SK-N-SH treated with all-trans-retinoic acid at 6 μM for 48 hours (cell line): ENCODE measurements around the gene LIPM.
"Not testable (repeated sequence)": the region's sequence is repeated elsewhere in the genome, so short reads cannot be mapped to it uniquely, and the experiment has no call there.

Experiments
- ATAC-seq: fragments of 200-7000 bp; cut with Tn5 transposase; 3 replicates; pipeline ENCODE4 v1.9.1; 2020; ENCODE audit warnings: mild to moderate bottlenecking, moderate library complexity
- ARNTL ChIP-seq: fragments of 450-650 bp; formaldehyde crosslinking; IDR thresholded peaks from 2 replicates; pipeline ENCODE4 v1.5.0; 2020; ENCODE audit warnings: low read depth, mild to moderate bottlenecking, moderate library complexity, borderline replicate concordance
- CSDC2 ChIP-seq: fragments of 250-450 bp; sonication (Bioruptor Pico); IDR thresholded peaks from 2 replicates; pipeline ENCODE4 v1.5.0; 2020; ENCODE audit warnings: mild to moderate bottlenecking, moderate library complexity
- ESRRG ChIP-seq: fragments of 250-450 bp; sonication (Bioruptor Pico); IDR thresholded peaks from 2 replicates; pipeline ENCODE4 v1.6.1; 2021; ENCODE audit warnings: mild to moderate bottlenecking
- GLIS3 ChIP-seq: fragments of 250-450 bp; sonication (Bioruptor Pico); IDR thresholded peaks from 2 replicates; pipeline ENCODE4 v1.5.0; 2020; ENCODE audit warnings: mild to moderate bottlenecking, moderate library complexity
- ISL1 ChIP-seq: fragments of 250-450 bp; sonication (Bioruptor Pico); IDR thresholded peaks from 2 replicates; pipeline ENCODE4 v2.1.2; 2022; ENCODE audit warnings: mild to moderate bottlenecking, moderate library complexity
- OSR1 ChIP-seq: fragments of 250-450 bp; sonication (Bioruptor Pico); IDR thresholded peaks from 2 replicates; pipeline ENCODE4 v1.8.0; 2022; ENCODE audit warnings: moderate library complexity, mild to moderate bottlenecking, inconsistent platforms
- RARB ChIP-seq: fragments of 250-450 bp; sonication (Bioruptor Pico); IDR thresholded peaks from 2 replicates; pipeline ENCODE4 v1.8.0; 2021; ENCODE audit warnings: mild to moderate bottlenecking, moderate library complexity
- SNAI2 ChIP-seq: fragments of 250-450 bp; sonication (Bioruptor Pico); IDR thresholded peaks from 2 replicates; pipeline ENCODE4 v1.5.0; 2020; ENCODE audit warnings: mild to moderate bottlenecking, moderate library complexity
- TCF4 ChIP-seq: fragments of 250-450 bp; sonication (Bioruptor Pico); IDR thresholded peaks from 2 replicates; pipeline ENCODE4 v1.8.0; 2021; ENCODE audit warnings: mild to moderate bottlenecking, moderate library complexity, borderline replicate concordance
- TOX ChIP-seq: fragments of 250-450 bp; sonication (Bioruptor Pico); IDR thresholded peaks from 2 replicates; pipeline ENCODE4 v1.8.0; 2021; ENCODE audit warnings: mild to moderate bottlenecking, moderate library complexity, borderline replicate concordance
- ZC3H10 ChIP-seq: fragments of 250-450 bp; sonication (Bioruptor Pico); IDR thresholded peaks from 2 replicates; pipeline ENCODE4 v1.5.1; 2021; ENCODE audit warnings: mild to moderate bottlenecking, moderate library complexity
- ZFP3 ChIP-seq: fragments of 250-450 bp; sonication (Bioruptor Pico); IDR thresholded peaks from 2 replicates; pipeline ENCODE4 v1.5.0; 2020; ENCODE audit warnings: mild to moderate bottlenecking, moderate library complexity
- ZFP30 ChIP-seq: fragments of 450-650 bp; formaldehyde crosslinking; IDR thresholded peaks from 2 replicates; pipeline ENCODE4 v1.5.0; 2022; ENCODE audit warnings: mild to moderate bottlenecking, moderate library complexity
- ZNF565 ChIP-seq: fragments of 450-650 bp; formaldehyde crosslinking; conservative IDR thresholded peaks from 2 replicates; pipeline ENCODE4 v1.5.0; 2020; ENCODE audit warnings: low read depth, mild to moderate bottlenecking, moderate library complexity
- ZNF70 ChIP-seq: fragments of 450-650 bp; formaldehyde crosslinking; IDR thresholded peaks from 2 replicates; pipeline ENCODE4 v1.5.0; 2020; ENCODE audit warnings: mild to moderate bottlenecking, moderate library complexity
- ZNF8 ChIP-seq: fragments of 450-650 bp; formaldehyde crosslinking; IDR thresholded peaks from 2 replicates; pipeline ENCODE4 v1.5.0; 2020; ENCODE audit warnings: mild to moderate bottlenecking, moderate library complexity
- TF ChIP-seq, protein P1 (sequence below): fragments of 250-450 bp; sonication (Bioruptor Pico); IDR thresholded peaks from 2 replicates; pipeline ENCODE4 v1.5.1; 2020; ENCODE audit warnings: low read depth, mild to moderate bottlenecking, moderate library complexity
- TF ChIP-seq, protein P2 (sequence below): fragments of 250-450 bp; sonication (Bioruptor Pico); IDR thresholded peaks from 2 replicates; pipeline ENCODE4 v1.5.0; 2020; ENCODE audit warnings: mild to moderate bottlenecking, moderate library complexity
- TF ChIP-seq, protein P3 (sequence below): fragments of 250-450 bp; sonication (Bioruptor Pico); IDR thresholded peaks from 2 replicates; pipeline ENCODE4 v1.8.0; 2020; ENCODE audit warnings: mild to moderate bottlenecking, moderate library complexity, borderline replicate concordance
- TF ChIP-seq, protein P4 (sequence below): fragments of 250-450 bp; sonication (Bioruptor Pico); IDR thresholded peaks from 2 replicates; pipeline ENCODE4 v1.8.0; 2021; ENCODE audit warnings: low read depth, mild to moderate bottlenecking, moderate library complexity, borderline replicate concordance
- TF ChIP-seq, protein P5 (sequence below): fragments of 250-450 bp; sonication (Bioruptor Pico); IDR thresholded peaks from 2 replicates; pipeline ENCODE4 v1.5.1; 2021; ENCODE audit warnings: mild to moderate bottlenecking, moderate library complexity

Gene LIPM

DNA sequence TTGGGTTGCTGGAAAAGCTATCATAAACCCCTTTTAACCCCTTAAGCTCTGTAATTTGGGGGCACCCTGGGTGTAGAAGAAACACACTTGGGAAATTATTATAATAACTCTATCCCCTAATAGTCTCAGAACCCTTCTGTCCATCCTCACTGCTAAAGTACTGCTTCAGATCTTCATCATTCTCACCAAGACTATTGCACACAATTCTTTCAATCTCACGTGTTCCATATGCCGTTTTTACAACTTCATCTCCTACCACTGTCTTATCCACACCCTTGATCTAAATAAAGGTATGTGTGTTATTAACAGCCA lies 33.3 kb downstream of the LIPM start:
- TF ChIP-seq, protein P1, sequence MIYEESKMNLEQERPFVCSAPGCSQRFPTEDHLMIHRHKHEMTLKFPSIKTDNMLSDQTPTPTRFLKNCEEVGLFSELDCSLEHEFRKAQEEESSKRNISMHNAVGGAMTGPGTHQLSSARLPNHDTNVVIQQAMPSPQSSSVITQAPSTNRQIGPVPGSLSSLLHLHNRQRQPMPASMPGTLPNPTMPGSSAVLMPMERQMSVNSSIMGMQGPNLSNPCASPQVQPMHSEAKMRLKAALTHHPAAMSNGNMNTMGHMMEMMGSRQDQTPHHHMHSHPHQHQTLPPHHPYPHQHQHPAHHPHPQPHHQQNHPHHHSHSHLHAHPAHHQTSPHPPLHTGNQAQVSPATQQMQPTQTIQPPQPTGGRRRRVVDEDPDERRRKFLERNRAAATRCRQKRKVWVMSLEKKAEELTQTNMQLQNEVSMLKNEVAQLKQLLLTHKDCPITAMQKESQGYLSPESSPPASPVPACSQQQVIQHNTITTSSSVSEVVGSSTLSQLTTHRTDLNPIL (CRISPR knock-in tag): no peak
- TF ChIP-seq, protein P2, sequence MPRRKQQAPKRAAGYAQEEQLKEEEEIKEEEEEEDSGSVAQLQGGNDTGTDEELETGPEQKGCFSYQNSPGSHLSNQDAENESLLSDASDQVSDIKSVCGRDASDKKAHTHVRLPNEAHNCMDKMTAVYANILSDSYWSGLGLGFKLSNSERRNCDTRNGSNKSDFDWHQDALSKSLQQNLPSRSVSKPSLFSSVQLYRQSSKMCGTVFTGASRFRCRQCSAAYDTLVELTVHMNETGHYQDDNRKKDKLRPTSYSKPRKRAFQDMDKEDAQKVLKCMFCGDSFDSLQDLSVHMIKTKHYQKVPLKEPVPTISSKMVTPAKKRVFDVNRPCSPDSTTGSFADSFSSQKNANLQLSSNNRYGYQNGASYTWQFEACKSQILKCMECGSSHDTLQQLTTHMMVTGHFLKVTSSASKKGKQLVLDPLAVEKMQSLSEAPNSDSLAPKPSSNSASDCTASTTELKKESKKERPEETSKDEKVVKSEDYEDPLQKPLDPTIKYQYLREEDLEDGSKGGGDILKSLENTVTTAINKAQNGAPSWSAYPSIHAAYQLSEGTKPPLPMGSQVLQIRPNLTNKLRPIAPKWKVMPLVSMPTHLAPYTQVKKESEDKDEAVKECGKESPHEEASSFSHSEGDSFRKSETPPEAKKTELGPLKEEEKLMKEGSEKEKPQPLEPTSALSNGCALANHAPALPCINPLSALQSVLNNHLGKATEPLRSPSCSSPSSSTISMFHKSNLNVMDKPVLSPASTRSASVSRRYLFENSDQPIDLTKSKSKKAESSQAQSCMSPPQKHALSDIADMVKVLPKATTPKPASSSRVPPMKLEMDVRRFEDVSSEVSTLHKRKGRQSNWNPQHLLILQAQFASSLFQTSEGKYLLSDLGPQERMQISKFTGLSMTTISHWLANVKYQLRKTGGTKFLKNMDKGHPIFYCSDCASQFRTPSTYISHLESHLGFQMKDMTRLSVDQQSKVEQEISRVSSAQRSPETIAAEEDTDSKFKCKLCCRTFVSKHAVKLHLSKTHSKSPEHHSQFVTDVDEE: no peak
- TF ChIP-seq ESRRG (CRISPR knock-in tag) (no peak), GLIS3 (CRISPR knock-in tag) (no peak), OSR1 (CRISPR knock-in tag) (no peak), TCF4 (CRISPR knock-in tag) (no peak), ZNF8 (no peak), CSDC2 (CRISPR knock-in tag) (no peak), ARNTL (CRISPR knock-in tag) (no peak), ZNF70 (CRISPR knock-in tag) (no peak), ZFP3 (no peak), TOX (CRISPR knock-in tag) (no peak), RARB (CRISPR knock-in tag) (no peak), ZNF565 (CRISPR knock-in tag) (no peak), ZC3H10 (CRISPR knock-in tag) (no peak), ZFP30 (CRISPR knock-in tag) (no peak), SNAI2 (CRISPR knock-in tag) (no peak)
- TF ChIP-seq, protein P3, sequence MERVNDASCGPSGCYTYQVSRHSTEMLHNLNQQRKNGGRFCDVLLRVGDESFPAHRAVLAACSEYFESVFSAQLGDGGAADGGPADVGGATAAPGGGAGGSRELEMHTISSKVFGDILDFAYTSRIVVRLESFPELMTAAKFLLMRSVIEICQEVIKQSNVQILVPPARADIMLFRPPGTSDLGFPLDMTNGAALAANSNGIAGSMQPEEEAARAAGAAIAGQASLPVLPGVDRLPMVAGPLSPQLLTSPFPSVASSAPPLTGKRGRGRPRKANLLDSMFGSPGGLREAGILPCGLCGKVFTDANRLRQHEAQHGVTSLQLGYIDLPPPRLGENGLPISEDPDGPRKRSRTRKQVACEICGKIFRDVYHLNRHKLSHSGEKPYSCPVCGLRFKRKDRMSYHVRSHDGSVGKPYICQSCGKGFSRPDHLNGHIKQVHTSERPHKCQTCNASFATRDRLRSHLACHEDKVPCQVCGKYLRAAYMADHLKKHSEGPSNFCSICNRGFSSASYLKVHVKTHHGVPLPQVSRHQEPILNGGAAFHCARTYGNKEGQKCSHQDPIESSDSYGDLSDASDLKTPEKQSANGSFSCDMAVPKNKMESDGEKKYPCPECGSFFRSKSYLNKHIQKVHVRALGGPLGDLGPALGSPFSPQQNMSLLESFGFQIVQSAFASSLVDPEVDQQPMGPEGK (CRISPR knock-in tag): no peak
- TF ChIP-seq, protein P4, sequence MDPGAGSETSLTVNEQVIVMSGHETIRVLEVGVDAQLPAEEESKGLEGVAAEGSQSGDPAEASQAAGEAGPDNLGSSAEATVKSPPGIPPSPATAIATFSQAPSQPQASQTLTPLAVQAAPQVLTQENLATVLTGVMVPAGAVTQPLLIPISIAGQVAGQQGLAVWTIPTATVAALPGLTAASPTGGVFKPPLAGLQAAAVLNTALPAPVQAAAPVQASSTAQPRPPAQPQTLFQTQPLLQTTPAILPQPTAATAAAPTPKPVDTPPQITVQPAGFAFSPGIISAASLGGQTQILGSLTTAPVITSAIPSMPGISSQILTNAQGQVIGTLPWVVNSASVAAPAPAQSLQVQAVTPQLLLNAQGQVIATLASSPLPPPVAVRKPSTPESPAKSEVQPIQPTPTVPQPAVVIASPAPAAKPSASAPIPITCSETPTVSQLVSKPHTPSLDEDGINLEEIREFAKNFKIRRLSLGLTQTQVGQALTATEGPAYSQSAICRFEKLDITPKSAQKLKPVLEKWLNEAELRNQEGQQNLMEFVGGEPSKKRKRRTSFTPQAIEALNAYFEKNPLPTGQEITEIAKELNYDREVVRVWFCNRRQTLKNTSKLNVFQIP (CRISPR knock-in tag): no peak
- TF ChIP-seq, protein P5, sequence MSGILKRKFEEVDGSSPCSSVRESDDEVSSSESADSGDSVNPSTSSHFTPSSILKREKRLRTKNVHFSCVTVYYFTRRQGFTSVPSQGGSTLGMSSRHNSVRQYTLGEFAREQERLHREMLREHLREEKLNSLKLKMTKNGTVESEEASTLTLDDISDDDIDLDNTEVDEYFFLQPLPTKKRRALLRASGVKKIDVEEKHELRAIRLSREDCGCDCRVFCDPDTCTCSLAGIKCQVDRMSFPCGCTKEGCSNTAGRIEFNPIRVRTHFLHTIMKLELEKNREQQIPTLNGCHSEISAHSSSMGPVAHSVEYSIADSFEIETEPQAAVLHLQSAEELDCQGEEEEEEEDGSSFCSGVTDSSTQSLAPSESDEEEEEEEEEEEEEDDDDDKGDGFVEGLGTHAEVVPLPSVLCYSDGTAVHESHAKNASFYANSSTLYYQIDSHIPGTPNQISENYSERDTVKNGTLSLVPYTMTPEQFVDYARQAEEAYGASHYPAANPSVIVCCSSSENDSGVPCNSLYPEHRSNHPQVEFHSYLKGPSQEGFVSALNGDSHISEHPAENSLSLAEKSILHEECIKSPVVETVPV (CRISPR knock-in tag): no peak
- peak; percentile 50 for ATAC-seq

DNA sequence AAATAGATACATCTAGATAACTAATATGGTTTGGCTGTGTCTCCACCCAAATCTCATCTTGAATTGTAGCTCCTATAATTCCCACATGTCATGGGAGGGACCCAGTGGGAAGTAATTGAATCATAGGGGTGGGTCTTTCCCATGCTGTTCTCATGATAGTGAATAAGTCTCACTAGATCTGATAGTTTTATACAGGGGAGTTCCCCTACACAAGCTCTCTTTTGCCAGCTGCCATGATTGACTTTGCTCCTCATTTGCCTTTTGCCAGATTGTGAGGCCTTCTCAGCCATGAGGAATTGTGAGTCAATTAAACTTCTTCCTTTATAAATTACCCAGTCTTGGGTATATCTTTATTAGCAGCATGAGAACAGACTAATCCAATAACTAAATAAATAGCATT lies 35.1 kb downstream of the LIPM start:
- not testable (repeated sequence) for ATAC-seq

DNA sequence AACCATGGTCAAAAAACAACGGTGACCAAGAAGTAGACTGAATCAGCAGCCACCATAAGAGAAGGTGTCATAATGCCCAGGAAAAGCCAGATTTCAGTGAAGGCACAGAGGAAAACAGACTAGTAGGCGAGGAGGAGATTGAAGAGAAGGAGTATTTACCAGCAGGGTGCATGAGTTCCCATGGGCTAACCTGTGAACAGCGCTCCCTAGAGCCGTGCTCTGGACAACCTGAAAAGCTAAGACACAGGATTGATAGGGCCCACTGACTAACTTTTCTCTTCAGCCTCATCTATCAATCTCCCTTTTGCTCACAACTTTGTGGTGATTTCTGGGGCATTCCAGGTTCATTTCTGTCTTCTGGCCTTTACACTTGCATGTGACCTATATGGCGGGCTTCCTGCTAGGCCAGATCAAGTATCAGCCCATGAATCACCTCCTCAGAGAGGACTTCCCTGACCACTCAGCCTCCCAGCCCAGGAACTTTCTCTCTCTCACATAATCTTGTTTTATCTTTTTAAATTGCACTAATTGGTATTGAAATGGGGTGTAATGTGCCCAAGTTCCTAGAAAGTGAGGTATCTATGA lies 36.3 kb downstream of the LIPM start:
- no peak for ATAC-seq
- TF ChIP-seq, protein P2: no peak
- TF ChIP-seq TCF4 (CRISPR knock-in tag) (no peak), RARB (CRISPR knock-in tag) (no peak), ZC3H10 (CRISPR knock-in tag) (no peak), ZNF8 (no peak), ISL1 (CRISPR knock-in tag) (no peak), ZFP30 (CRISPR knock-in tag) (no peak), ESRRG (CRISPR knock-in tag) (no peak), CSDC2 (CRISPR knock-in tag) (no peak)
- TF ChIP-seq, protein P5 (CRISPR knock-in tag): no peak
- TF ChIP-seq, protein P1 (CRISPR knock-in tag): no peak
